K562 (cell line): ENCODE results near the gene TBX19. TPM values are rescaled to one million over a fixed set of nuclear protein-coding genes. Genes with fewer than 3 reads are reported as not detected.

Source experiments
- ATF1 ChIP-seq, 2 experiments: fragments of 450-650 bp in 1 of 2; IDR thresholded peaks; 2 replicates each; pipeline ENCODE4 v1.6.1; 2016; ENCODE audit warnings: missing compliant biosample characterization in 1 of 2, missing genetic modification characterization in 1 of 2
- BHLHE40 ChIP-seq: IDR thresholded peaks from 2 replicates; pipeline ENCODE4 v1.6.1; 2011; ENCODE audit warnings: low read length, improper control_type of control experiment
- CHD1 ChIP-seq: fragments of 200-600 bp; sonication (generic); IDR thresholded peaks from one replicate; pipeline ENCODE4 v1.6.1; 2012; ENCODE audit warnings: mild to moderate bottlenecking, moderate library complexity, low read length, inconsistent platforms
- DIDO1 ChIP-seq: fragments of 450-650 bp; IDR thresholded peaks from 2 replicates; pipeline ENCODE4 v1.6.1; 2016; ENCODE audit warnings: low read depth, missing biosample characterization, missing genetic modification characterization
- ELF2 ChIP-seq: fragments of 250-450 bp; sonication (Bioruptor Pico); IDR thresholded peaks from 2 replicates; pipeline ENCODE4 v1.5.0; 2021; ENCODE audit warnings: mild to moderate bottlenecking
- ETV6 ChIP-seq, 3 experiments: fragments of 150-350 bp in 1 of 3; sonication (generic) in 1 of 3; formaldehyde crosslinking in 1 of 3; IDR thresholded peaks; 2 replicates each; pipeline versions ENCODE4 v1.6.1 to v1.8.0; 2014 to 2022; ENCODE audit warnings: borderline replicate concordance in 2 of 3, low read depth in 2 of 3, antibody characterized with exemption in 1 of 3, low read length in 1 of 3, mild to moderate bottlenecking in 1 of 3, missing genetic modification reagents in 1 of 3
- FOSL1 ChIP-seq: fragments of 200-800 bp; sonication (Bioruptor generic); conservative IDR thresholded peaks from 2 replicates; pipeline ENCODE4 v1.6.1; 2016; ENCODE audit warnings: missing genetic modification characterization, missing compliant biosample characterization
- HDAC3 ChIP-seq: fragments of 450-650 bp; IDR thresholded peaks from 2 replicates; pipeline ENCODE4 v1.6.1; 2018; ENCODE audit warnings: borderline replicate concordance, mild to moderate bottlenecking, moderate library complexity; ENCODE audit not compliant: partially characterized antibody
- KAT7 ChIP-seq: sonication (generic); formaldehyde crosslinking; IDR thresholded peaks from 2 replicates; pipeline ENCODE4 v1.8.0; 2022; ENCODE audit warnings: missing genetic modification reagents, mild to moderate bottlenecking, borderline replicate concordance
- KLF6 ChIP-seq: fragments of 250-450 bp; sonication (Bioruptor Pico); IDR thresholded peaks from 2 replicates; pipeline ENCODE4 v1.4.0; 2020; ENCODE audit warnings: mild to moderate bottlenecking, moderate library complexity, borderline replicate concordance
- POLR2G ChIP-seq: fragments of 200-400 bp; formaldehyde crosslinking; IDR thresholded peaks from 2 replicates; pipeline ENCODE4 v1.6.1; 2017; ENCODE audit warnings: low read depth, mild to moderate bottlenecking, antibody characterized with exemption, low read length, moderate library complexity
- RBM39 ChIP-seq: fragments of 200-400 bp; formaldehyde crosslinking; optimal IDR thresholded peaks from 2 replicates; pipeline ENCODE3; 2018; ENCODE audit warnings: low read depth, low read length
- ZFP30 ChIP-seq: fragments of 250-450 bp; sonication (Bioruptor Pico); IDR thresholded peaks from 2 replicates; pipeline ENCODE4 v1.8.0; 2022; ENCODE audit warnings: moderate library complexity, mild to moderate bottlenecking, inconsistent platforms, borderline replicate concordance
- ZNF124 ChIP-seq: sonication (generic); formaldehyde crosslinking; IDR thresholded peaks from 2 replicates; pipeline ENCODE4 v1.8.1; 2022; ENCODE audit warnings: missing genetic modification reagents
- ZNF76 ChIP-seq: fragments of 250-450 bp; sonication (Bioruptor Pico); IDR thresholded peaks from 2 replicates; pipeline ENCODE4 v1.4.0; 2020; ENCODE audit warnings: mild to moderate bottlenecking, moderate library complexity, borderline replicate concordance
- polyA plus RNA-seq, 8 experiments: library from polyadenylated mRNA; depleted of rRNA in 4 of 8; stranded (reverse) in 5 of 8; unstranded in 3 of 8; fragments of >200 nt; fragmentation: Nextera tagmentation in 2 of 8; fragmentation: Illumina TruSeq in 1 of 8; extraction: Ambion mirVana in 2 of 8; extraction: Trizol in 1 of 8; gene quantifications; 2 replicates each; pipeline versions ENCODE4 v1.2.1 to v1.2.3, GENCODE V29; 2011 to 2014; ENCODE audit warnings: inconsistent platforms in 1 of 8, missing spikeins in 1 of 8
- total RNA-seq, 7 experiments: library from RNA; depleted of rRNA in 6 of 7; stranded (reverse); fragments of >200 nt in 6 of 7; fragmentation: Illumina TruSeq in 2 of 7; extraction: Trizol in 2 of 7; gene quantifications; 2 replicates each; pipeline versions ENCODE4 v1.2.1 to v1.2.3, GENCODE V29; 2011 to 2021; ENCODE audit warnings: low replicate concordance in 1 of 7
- TF ChIP-seq, protein P1 (sequence below): fragments of 250-450 bp; sonication (Bioruptor Pico); IDR thresholded peaks from 2 replicates; pipeline ENCODE4 v1.8.0; 2021; ENCODE audit warnings: moderate library complexity, mild to moderate bottlenecking, inconsistent platforms
- TF ChIP-seq, protein P2 (sequence below), 3 experiments: fragments of 200-800 bp in 1 of 3; sonication (Bioruptor generic) in 1 of 3; sonication (generic) in 1 of 3; formaldehyde crosslinking in 1 of 3; IDR thresholded peaks; 2 replicates each; pipeline versions ENCODE4 v1.6.1 to v1.8.0; 2016 to 2022; ENCODE audit warnings: mild to moderate bottlenecking in 2 of 3, missing compliant biosample characterization in 2 of 3, missing genetic modification characterization in 2 of 3, missing genetic modification reagents in 1 of 3
- TF ChIP-seq, protein P3 (sequence below): IDR thresholded peaks from 2 replicates; pipeline ENCODE4 v1.6.1; 2011; ENCODE audit not compliant: insufficient read length; ENCODE audit errors: extremely low read depth
- TF ChIP-seq, protein P4 (sequence below): fragments of 250-450 bp; sonication (Bioruptor Pico); IDR thresholded peaks from 2 replicates; pipeline ENCODE4 v1.8.0; 2022; ENCODE audit warnings: inconsistent platforms, mild to moderate bottlenecking, moderate library complexity, borderline replicate concordance

The TBX19 gene
- total and polyA plus RNA-seq, 9 of the 15 experiments (the other 6 are each of a cell fraction or from before 2014, with no cell fraction given), result 0.32 to 3.1 (median 0.95) TPM

DNA sequence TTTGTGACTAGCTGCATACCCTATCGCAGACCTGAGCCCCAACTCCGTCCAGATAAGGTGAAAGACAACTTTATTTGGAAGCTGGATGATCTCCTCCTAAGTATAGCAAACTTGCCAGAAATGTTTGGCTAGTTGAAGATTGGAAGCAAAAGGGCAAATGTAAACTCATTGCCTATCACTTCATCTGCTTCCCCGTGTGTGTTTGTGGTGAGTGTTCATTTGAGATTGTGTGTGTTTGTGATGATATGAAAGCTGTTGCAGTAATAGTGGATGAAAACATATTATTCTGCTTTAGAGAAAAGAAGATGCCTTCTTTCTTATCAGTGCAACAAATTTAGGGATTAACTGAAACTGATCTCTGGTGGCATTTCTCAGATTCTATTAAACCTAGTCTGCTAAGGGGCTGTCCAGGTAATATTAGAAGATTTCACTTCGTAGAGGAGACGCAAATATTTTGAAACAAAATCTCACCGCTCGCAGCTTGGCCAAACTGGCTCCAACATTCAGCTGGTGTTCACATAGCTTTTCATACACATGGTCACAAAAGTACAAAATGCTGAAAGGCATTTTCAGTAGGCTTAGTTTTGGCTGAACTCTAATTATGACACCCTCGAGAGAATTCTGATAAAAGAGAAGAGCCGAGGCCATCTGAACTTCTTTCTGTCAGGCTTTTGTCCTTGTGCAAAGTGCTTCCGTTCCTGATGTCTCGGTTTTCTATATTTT is 1.1 kb downstream of the TBX19 start (continued):
- TF ChIP-seq, protein P1, sequence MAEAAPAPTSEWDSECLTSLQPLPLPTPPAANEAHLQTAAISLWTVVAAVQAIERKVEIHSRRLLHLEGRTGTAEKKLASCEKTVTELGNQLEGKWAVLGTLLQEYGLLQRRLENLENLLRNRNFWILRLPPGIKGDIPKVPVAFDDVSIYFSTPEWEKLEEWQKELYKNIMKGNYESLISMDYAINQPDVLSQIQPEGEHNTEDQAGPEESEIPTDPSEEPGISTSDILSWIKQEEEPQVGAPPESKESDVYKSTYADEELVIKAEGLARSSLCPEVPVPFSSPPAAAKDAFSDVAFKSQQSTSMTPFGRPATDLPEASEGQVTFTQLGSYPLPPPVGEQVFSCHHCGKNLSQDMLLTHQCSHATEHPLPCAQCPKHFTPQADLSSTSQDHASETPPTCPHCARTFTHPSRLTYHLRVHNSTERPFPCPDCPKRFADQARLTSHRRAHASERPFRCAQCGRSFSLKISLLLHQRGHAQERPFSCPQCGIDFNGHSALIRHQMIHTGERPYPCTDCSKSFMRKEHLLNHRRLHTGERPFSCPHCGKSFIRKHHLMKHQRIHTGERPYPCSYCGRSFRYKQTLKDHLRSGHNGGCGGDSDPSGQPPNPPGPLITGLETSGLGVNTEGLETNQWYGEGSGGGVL (CRISPR knock-in tag), result no peak
- TF ChIP-seq ZNF76, result no peak
- TF ChIP-seq KLF6, result no peak
- no peak for TF ChIP-seq ZFP30 (CRISPR knock-in tag)
- TF ChIP-seq, protein P2, sequence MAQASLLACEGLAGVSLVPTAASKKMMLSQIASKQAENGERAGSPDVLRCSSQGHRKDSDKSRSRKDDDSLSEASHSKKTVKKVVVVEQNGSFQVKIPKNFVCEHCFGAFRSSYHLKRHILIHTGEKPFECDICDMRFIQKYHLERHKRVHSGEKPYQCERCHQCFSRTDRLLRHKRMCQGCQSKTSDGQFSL (CRISPR knock-in tag; IDR thresholded peaks at IDR 0.05), result no peak
- TF ChIP-seq, protein P2 (tag; IDR thresholded peaks at IDR 0.05), result no peak
- peak; percentile 65 for TF ChIP-seq FOSL1 (tag)
- no peak for TF ChIP-seq CHD1
- TF ChIP-seq RBM39, result no peak
- TF ChIP-seq HDAC3, result peak; percentile 66
- no peak for TF ChIP-seq DIDO1 (tag)
- TF ChIP-seq, protein P3, sequence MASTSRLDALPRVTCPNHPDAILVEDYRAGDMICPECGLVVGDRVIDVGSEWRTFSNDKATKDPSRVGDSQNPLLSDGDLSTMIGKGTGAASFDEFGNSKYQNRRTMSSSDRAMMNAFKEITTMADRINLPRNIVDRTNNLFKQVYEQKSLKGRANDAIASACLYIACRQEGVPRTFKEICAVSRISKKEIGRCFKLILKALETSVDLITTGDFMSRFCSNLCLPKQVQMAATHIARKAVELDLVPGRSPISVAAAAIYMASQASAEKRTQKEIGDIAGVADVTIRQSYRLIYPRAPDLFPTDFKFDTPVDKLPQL, result no peak
- no peak for TF ChIP-seq POLR2G
- TF ChIP-seq ELF2 (CRISPR knock-in tag), result no peak
- no peak for TF ChIP-seq ZNF124 (CRISPR knock-in tag)
- TF ChIP-seq BHLHE40, result peak; percentile 55; the same call in 1 of the 2 replicates
- no peak; the same call in 1 of the 2 replicates for TF ChIP-seq KAT7 (CRISPR knock-in tag)
- TF ChIP-seq, protein P4, sequence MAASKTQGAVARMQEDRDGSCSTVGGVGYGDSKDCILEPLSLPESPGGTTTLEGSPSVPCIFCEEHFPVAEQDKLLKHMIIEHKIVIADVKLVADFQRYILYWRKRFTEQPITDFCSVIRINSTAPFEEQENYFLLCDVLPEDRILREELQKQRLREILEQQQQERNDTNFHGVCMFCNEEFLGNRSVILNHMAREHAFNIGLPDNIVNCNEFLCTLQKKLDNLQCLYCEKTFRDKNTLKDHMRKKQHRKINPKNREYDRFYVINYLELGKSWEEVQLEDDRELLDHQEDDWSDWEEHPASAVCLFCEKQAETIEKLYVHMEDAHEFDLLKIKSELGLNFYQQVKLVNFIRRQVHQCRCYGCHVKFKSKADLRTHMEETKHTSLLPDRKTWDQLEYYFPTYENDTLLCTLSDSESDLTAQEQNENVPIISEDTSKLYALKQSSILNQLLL, result no peak
- peak in 1 of 2 experiments; percentile 56; a peak in 1 of 4 replicates for TF ChIP-seq ETV6 (IDR thresholded peaks at IDR 0.05; ENCODE audit: borderline replicate concordance in 1 of 2, low read depth in 2 of 2, low read length in 1 of 2)
- TF ChIP-seq ETV6 (CRISPR knock-in tag; IDR thresholded peaks at IDR 0.05; ENCODE audit: borderline replicate concordance), result no peak
- TF ChIP-seq ATF1 (CRISPR knock-in tag; IDR thresholded peaks at IDR 0.05), result no peak
- peak; percentile 35; the same call in 1 of the 2 replicates for TF ChIP-seq ATF1 (tag; IDR thresholded peaks at IDR 0.05)
